SU-DHL-6 (cell line): ENCODE measurements around the gene CCR6.

Experiments
- EZH2phosphoT487 ChIP-seq: fragments of 200-600 bp; sonication (generic), shearing (Covaris generic); conservative IDR thresholded peaks from 2 replicates; pipeline ENCODE4 v1.6.1; 2018; ENCODE audit warnings: mild to moderate bottlenecking, antibody characterized with exemption, low read length, moderate library complexity, mixed read lengths
- TF ChIP-seq, protein P1 (sequence below): fragments of 200-600 bp; sonication (generic); IDR thresholded peaks from one replicate; pipeline ENCODE4 v1.5.1; 2017; ENCODE audit warnings: antibody characterized with exemption, mild to moderate bottlenecking, low read length, moderate library complexity; ENCODE audit not compliant: insufficient read depth, poor library complexity, severe bottlenecking

DNA sequence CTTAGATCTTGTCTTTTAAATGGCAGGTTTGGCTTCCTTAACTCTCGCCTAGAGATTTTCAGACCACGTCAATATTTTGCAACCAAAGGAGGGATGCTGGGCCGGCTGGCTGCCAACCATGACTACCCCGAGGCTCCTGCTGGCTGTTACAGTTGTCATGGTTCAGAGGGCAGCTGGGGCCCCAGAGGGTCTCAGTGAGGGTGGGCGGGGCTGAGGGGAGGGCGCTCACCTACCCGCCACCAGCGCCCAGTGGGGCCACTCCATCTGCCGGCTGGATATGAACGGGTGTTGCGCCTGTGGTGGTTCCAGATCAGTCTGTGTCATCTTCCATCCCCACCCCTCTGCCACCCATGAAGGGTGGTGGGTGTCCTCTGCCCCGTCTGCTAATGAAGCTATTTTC is 22.6 kb downstream of the CCR6 start:
- TF ChIP-seq, protein P1, sequence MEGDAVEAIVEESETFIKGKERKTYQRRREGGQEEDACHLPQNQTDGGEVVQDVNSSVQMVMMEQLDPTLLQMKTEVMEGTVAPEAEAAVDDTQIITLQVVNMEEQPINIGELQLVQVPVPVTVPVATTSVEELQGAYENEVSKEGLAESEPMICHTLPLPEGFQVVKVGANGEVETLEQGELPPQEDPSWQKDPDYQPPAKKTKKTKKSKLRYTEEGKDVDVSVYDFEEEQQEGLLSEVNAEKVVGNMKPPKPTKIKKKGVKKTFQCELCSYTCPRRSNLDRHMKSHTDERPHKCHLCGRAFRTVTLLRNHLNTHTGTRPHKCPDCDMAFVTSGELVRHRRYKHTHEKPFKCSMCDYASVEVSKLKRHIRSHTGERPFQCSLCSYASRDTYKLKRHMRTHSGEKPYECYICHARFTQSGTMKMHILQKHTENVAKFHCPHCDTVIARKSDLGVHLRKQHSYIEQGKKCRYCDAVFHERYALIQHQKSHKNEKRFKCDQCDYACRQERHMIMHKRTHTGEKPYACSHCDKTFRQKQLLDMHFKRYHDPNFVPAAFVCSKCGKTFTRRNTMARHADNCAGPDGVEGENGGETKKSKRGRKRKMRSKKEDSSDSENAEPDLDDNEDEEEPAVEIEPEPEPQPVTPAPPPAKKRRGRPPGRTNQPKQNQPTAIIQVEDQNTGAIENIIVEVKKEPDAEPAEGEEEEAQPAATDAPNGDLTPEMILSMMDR, result no peak
- TF ChIP-seq EZH2phosphoT487, result no peak
